ENCODE measurements around the gene CNTLN.

GRCh38 chr9:17535176-17535575 is 400.3 kb downstream of the CNTLN start:
- TF ChIP-seq, protein P1, sequence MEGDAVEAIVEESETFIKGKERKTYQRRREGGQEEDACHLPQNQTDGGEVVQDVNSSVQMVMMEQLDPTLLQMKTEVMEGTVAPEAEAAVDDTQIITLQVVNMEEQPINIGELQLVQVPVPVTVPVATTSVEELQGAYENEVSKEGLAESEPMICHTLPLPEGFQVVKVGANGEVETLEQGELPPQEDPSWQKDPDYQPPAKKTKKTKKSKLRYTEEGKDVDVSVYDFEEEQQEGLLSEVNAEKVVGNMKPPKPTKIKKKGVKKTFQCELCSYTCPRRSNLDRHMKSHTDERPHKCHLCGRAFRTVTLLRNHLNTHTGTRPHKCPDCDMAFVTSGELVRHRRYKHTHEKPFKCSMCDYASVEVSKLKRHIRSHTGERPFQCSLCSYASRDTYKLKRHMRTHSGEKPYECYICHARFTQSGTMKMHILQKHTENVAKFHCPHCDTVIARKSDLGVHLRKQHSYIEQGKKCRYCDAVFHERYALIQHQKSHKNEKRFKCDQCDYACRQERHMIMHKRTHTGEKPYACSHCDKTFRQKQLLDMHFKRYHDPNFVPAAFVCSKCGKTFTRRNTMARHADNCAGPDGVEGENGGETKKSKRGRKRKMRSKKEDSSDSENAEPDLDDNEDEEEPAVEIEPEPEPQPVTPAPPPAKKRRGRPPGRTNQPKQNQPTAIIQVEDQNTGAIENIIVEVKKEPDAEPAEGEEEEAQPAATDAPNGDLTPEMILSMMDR (IDR thresholded peaks at IDR 0.05) = no peak
- TF ChIP-seq POLR2A (IDR thresholded peaks at IDR 0.05) = no peak
- no peak for TF ChIP-seq EP300 (IDR thresholded peaks at IDR 0.05)
